GM23338 (cell line): ENCODE data around the gene SERPINA5. TPM values are rescaled to one million over a fixed set of nuclear protein-coding genes. Genes with fewer than 3 reads are reported as not detected.

Experiments used
- ATAC-seq: fragments of 200-7000 bp; cut with Tn5 transposase; 3 replicates; pipeline ENCODE4 v1.9.1; 2020
- DNase-seq: peaks from one replicate; pipeline ENCODE4 v3.0.0-alpha.2; 2015; ENCODE audit warnings: low spot score
- H2AFZ ChIP-seq: fragments of 200-600 bp; sonication (generic); 2 replicates; pipeline ENCODE4 v1.8.0; 2016; ENCODE audit warnings: antibody characterized with exemption, mild to moderate bottlenecking, moderate library complexity
- H3F3A ChIP-seq: fragments of 200-600 bp; sonication (generic); replicated peaks from 2 replicates; pipeline ENCODE4 v1.8.0; 2017; ENCODE audit warnings: antibody characterized with exemption, mixed run types, low read depth
- H3K27ac ChIP-seq: fragments of 200-600 bp; sonication (generic); 2 replicates; pipeline ENCODE4 v1.6.1; 2016; ENCODE audit warnings: low read depth
- H3K27me3 ChIP-seq: fragments of 200-600 bp; sonication (generic); 2 replicates; pipeline ENCODE4 v1.8.0; 2016; ENCODE audit warnings: mild to moderate bottlenecking, mixed run types, moderate library complexity; ENCODE audit not compliant: insufficient read depth
- H3K36me3 ChIP-seq: fragments of 200-600 bp; sonication (generic); 2 replicates; pipeline ENCODE4 v1.8.0; 2016; ENCODE audit warnings: mild to moderate bottlenecking; ENCODE audit not compliant: insufficient read depth
- H3K4me1 ChIP-seq: fragments of 200-600 bp; sonication (generic); 2 replicates; pipeline ENCODE4 v1.8.0; 2016; ENCODE audit warnings: mild to moderate bottlenecking, moderate library complexity; ENCODE audit not compliant: insufficient read depth
- H3K4me2 ChIP-seq: fragments of 200-600 bp; sonication (generic); 2 replicates; pipeline ENCODE4 v1.7.1; 2017; ENCODE audit warnings: mixed run types
- H3K4me3 ChIP-seq: fragments of 200-600 bp; sonication (generic); 2 replicates; pipeline ENCODE4 v1.6.1; 2016; ENCODE audit warnings: mixed run types
- H3K79me2 ChIP-seq: fragments of 200-600 bp; sonication (generic); replicated peaks from 2 replicates; pipeline ENCODE4 v1.8.0; 2017; ENCODE audit warnings: mild to moderate bottlenecking; ENCODE audit not compliant: insufficient read depth
- H3K9me2 ChIP-seq: fragments of 200-600 bp; sonication (generic); 2 replicates; pipeline ENCODE4 v1.8.0; 2017; ENCODE audit not compliant: insufficient read depth
- H4K20me1 ChIP-seq: fragments of 200-600 bp; sonication (generic); replicated peaks from 2 replicates; pipeline ENCODE4 v1.8.0; 2017; ENCODE audit warnings: mild to moderate bottlenecking; ENCODE audit not compliant: insufficient read depth
- H3K27ac Mint-ChIP-seq: 2 replicates; pipeline ENCODE4 v1.8.0; 2020; ENCODE audit warnings: inconsistent platforms, mild to moderate bottlenecking, moderate library complexity, mixed read lengths
- H3K27me3 Mint-ChIP-seq: 3 replicates; pipeline ENCODE4 v1.8.0; 2022; ENCODE audit warnings: low read depth, mild to moderate bottlenecking, moderate library complexity, mixed read lengths, inconsistent platforms; ENCODE audit not compliant: insufficient read depth, poor library complexity
- H3K36me3 Mint-ChIP-seq: 3 replicates; pipeline ENCODE4 v1.8.0; 2021; ENCODE audit warnings: low read depth, mild to moderate bottlenecking, inconsistent platforms, moderate library complexity, mixed read lengths
- H3K4me1 Mint-ChIP-seq: 3 replicates; pipeline ENCODE4 v1.8.0; 2020; ENCODE audit warnings: mild to moderate bottlenecking, inconsistent platforms, mixed read lengths
- H3K4me3 Mint-ChIP-seq: 3 replicates; pipeline ENCODE4 v1.8.0; 2021; ENCODE audit warnings: moderate library complexity, mild to moderate bottlenecking, inconsistent platforms, mixed read lengths
- H3K9me3 Mint-ChIP-seq: 3 replicates; pipeline ENCODE4 v1.8.0; 2020; ENCODE audit warnings: moderate library complexity, mild to moderate bottlenecking, inconsistent platforms, mixed read lengths
- CREB1 ChIP-seq: fragments of 250-450 bp; sonication (Bioruptor Pico); IDR thresholded peaks from 2 replicates; pipeline ENCODE4 v1.5.0; 2020; ENCODE audit warnings: low read depth, mild to moderate bottlenecking, moderate library complexity
- CTCF ChIP-seq, 2 experiments: fragments of 200-600 bp in 1 of 2; sonication (generic) in 1 of 2; conservative IDR thresholded peaks; 2 replicates each; pipeline versions ENCODE4 v1.5.1 to v1.6.1; 2016 to 2017; ENCODE audit warnings: antibody characterized with exemption in 2 of 2, low read depth in 2 of 2, mild to moderate bottlenecking in 2 of 2, moderate library complexity in 1 of 2
- ETS1 ChIP-seq: IDR thresholded peaks from 2 replicates; pipeline ENCODE4 v1.6.1; 2016; ENCODE audit warnings: antibody characterized with exemption
- EZH2 ChIP-seq: fragments of 200-600 bp; sonication (generic); IDR thresholded peaks from one replicate; pipeline ENCODE4 v1.8.0; 2017; ENCODE audit warnings: antibody characterized with exemption, mild to moderate bottlenecking, low read depth; ENCODE audit not compliant: unreplicated experiment
- EZH2phosphoT487 ChIP-seq: fragments of 200-600 bp; sonication (generic); IDR thresholded peaks from one replicate; pipeline ENCODE4 v1.8.1; 2018; ENCODE audit warnings: antibody characterized with exemption; ENCODE audit not compliant: unreplicated experiment
- JUNB ChIP-seq: IDR thresholded peaks from one replicate; pipeline ENCODE4 v1.6.1; 2016; ENCODE audit warnings: antibody characterized with exemption; ENCODE audit not compliant: unreplicated experiment
- POLR2AphosphoS5 ChIP-seq: IDR thresholded peaks from 2 replicates; pipeline ENCODE4 v1.6.1; 2016; ENCODE audit warnings: antibody characterized with exemption, low read depth
- STAT1 ChIP-seq: IDR thresholded peaks from one replicate; pipeline ENCODE4 v1.6.1; 2016; ENCODE audit warnings: antibody characterized with exemption; ENCODE audit not compliant: unreplicated experiment
- ZNF331 ChIP-seq: fragments of 250-450 bp; sonication (Bioruptor Pico); IDR thresholded peaks from 2 replicates; pipeline ENCODE4 v1.5.0; 2020; ENCODE audit warnings: low read depth, mild to moderate bottlenecking, moderate library complexity
- polyA plus RNA-seq: library from polyadenylated mRNA; unstranded; fragments of >200 nt; fragmentation: Nextera tagmentation; extraction: Ambion mirVana; gene quantifications from 2 replicates; pipeline ENCODE4 v1.2.1, GENCODE V29; 2016
- total RNA-seq: library from RNA; depleted of rRNA; stranded (reverse); fragments of >200 nt; shearing (Covaris generic); gene quantifications from 2 replicates; pipeline ENCODE4 v1.2.3, GENCODE V29; 2014
- TF ChIP-seq, protein P1 (sequence below): IDR thresholded peaks from one replicate; pipeline ENCODE4 v1.6.1; 2018; ENCODE audit warnings: antibody characterized with exemption; ENCODE audit not compliant: unreplicated experiment
- TF ChIP-seq, protein P2 (sequence below): fragments of 250-450 bp; sonication (Bioruptor Pico); IDR thresholded peaks from 2 replicates; pipeline ENCODE4 v1.5.0; 2020; ENCODE audit warnings: mild to moderate bottlenecking, moderate library complexity

Gene SERPINA5
- total and polyA plus RNA-seq, 2 experiments from 2014 or later = 0.81 to 0.90 TPM

- no peak for TF ChIP-seq EZH2phosphoT487
- TF ChIP-seq, protein P1, sequence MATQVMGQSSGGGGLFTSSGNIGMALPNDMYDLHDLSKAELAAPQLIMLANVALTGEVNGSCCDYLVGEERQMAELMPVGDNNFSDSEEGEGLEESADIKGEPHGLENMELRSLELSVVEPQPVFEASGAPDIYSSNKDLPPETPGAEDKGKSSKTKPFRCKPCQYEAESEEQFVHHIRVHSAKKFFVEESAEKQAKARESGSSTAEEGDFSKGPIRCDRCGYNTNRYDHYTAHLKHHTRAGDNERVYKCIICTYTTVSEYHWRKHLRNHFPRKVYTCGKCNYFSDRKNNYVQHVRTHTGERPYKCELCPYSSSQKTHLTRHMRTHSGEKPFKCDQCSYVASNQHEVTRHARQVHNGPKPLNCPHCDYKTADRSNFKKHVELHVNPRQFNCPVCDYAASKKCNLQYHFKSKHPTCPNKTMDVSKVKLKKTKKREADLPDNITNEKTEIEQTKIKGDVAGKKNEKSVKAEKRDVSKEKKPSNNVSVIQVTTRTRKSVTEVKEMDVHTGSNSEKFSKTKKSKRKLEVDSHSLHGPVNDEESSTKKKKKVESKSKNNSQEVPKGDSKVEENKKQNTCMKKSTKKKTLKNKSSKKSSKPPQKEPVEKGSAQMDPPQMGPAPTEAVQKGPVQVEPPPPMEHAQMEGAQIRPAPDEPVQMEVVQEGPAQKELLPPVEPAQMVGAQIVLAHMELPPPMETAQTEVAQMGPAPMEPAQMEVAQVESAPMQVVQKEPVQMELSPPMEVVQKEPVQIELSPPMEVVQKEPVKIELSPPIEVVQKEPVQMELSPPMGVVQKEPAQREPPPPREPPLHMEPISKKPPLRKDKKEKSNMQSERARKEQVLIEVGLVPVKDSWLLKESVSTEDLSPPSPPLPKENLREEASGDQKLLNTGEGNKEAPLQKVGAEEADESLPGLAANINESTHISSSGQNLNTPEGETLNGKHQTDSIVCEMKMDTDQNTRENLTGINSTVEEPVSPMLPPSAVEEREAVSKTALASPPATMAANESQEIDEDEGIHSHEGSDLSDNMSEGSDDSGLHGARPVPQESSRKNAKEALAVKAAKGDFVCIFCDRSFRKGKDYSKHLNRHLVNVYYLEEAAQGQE = no peak
- TF ChIP-seq CTCF (conservative IDR thresholded peaks at IDR 0.05; ENCODE audit: low read depth in 2 of 2) = no peak
- TF ChIP-seq, protein P2, sequence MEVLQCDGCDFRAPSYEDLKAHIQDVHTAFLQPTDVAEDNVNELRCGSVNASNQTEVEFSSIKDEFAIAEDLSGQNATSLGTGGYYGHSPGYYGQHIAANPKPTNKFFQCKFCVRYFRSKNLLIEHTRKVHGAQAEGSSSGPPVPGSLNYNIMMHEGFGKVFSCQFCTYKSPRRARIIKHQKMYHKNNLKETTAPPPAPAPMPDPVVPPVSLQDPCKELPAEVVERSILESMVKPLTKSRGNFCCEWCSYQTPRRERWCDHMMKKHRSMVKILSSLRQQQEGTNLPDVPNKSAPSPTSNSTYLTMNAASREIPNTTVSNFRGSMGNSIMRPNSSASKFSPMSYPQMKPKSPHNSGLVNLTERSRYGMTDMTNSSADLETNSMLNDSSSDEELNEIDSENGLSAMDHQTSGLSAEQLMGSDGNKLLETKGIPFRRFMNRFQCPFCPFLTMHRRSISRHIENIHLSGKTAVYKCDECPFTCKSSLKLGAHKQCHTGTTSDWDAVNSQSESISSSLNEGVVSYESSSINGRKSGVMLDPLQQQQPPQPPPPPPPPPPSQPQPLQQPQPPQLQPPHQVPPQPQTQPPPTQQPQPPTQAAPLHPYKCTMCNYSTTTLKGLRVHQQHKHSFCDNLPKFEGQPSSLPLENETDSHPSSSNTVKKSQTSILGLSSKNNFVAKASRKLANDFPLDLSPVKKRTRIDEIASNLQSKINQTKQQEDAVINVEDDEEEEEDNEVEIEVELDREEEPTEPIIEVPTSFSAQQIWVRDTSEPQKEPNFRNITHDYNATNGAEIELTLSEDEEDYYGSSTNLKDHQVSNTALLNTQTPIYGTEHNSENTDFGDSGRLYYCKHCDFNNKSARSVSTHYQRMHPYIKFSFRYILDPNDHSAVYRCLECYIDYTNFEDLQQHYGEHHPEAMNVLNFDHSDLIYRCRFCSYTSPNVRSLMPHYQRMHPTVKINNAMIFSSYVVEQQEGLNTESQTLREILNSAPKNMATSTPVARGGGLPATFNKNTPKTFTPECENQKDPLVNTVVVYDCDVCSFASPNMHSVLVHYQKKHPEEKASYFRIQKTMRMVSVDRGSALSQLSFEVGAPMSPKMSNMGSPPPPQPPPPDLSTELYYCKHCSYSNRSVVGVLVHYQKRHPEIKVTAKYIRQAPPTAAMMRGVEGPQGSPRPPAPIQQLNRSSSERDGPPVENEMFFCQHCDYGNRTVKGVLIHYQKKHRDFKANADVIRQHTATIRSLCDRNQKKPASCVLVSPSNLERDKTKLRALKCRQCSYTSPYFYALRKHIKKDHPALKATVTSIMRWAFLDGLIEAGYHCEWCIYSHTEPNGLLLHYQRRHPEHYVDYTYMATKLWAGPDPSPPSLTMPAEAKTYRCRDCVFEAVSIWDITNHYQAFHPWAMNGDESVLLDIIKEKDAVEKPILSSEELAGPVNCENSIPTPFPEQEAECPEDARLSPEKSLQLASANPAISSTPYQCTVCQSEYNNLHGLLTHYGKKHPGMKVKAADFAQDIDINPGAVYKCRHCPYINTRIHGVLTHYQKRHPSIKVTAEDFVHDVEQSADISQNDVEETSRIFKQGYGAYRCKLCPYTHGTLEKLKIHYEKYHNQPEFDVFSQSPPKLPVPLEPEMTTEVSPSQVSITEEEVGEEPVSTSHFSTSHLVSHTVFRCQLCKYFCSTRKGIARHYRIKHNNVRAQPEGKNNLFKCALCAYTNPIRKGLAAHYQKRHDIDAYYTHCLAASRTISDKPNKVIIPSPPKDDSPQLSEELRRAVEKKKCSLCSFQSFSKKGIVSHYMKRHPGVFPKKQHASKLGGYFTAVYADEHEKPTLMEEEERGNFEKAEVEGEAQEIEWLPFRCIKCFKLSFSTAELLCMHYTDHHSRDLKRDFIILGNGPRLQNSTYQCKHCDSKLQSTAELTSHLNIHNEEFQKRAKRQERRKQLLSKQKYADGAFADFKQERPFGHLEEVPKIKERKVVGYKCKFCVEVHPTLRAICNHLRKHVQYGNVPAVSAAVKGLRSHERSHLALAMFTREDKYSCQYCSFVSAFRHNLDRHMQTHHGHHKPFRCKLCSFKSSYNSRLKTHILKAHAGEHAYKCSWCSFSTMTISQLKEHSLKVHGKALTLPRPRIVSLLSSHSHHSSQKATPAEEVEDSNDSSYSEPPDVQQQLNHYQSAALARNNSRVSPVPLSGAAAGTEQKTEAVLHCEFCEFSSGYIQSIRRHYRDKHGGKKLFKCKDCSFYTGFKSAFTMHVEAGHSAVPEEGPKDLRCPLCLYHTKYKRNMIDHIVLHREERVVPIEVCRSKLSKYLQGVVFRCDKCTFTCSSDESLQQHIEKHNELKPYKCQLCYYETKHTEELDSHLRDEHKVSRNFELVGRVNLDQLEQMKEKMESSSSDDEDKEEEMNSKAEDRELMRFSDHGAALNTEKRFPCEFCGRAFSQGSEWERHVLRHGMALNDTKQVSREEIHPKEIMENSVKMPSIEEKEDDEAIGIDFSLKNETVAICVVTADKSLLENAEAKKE (CRISPR knock-in tag) = no peak
- TF ChIP-seq ZNF331 (CRISPR knock-in tag) = no peak
- no peak for TF ChIP-seq CREB1
- TF ChIP-seq EZH2 = no peak
- TF ChIP-seq POLR2AphosphoS5 = no peak
- no peak for TF ChIP-seq ETS1
- no peak for TF ChIP-seq STAT1
- no peak for TF ChIP-seq JUNB
These were observed 13.0 kb upstream of the SERPINA5 start for GRCh38 chr14:94568186-94568585.

More at GRCh38 chr14:94568186-94568585, 13.0 kb upstream of the SERPINA5 start:
- peaks cover 5% of the 10 kb centered on the region; the same call in 1 of the 2 replicates for H3K9me2 ChIP-seq
- Mint-ChIP-seq H3K9me3 (no peaks in the 10 kb centered on the region), H3K27ac (no peak overlapping the region), H3K4me3 (no peak overlapping the region), H3K36me3 (no peaks in the 10 kb centered on the region), H3K4me1 (no peaks in the 10 kb centered on the region), H3K27me3 (peaks cover 3% of the 10 kb centered on the region)
- H3K4me1 ChIP-seq = no peaks in the 10 kb centered on the region
- no peaks in the 10 kb centered on the region for H3F3A ChIP-seq
- DNase-seq (no peak), ATAC-seq (no peak)
- no peak overlapping the region for H3K27ac ChIP-seq
- H3K79me2 ChIP-seq = no peaks in the 10 kb centered on the region
- no peaks in the 10 kb centered on the region for H3K36me3 ChIP-seq
- no peak overlapping the region for H3K4me3 ChIP-seq
- H3K27me3 ChIP-seq = no peaks in the 10 kb centered on the region
- no peaks in the 10 kb centered on the region for H4K20me1 ChIP-seq
- H3K4me2 ChIP-seq = no peak overlapping the region
- no peak overlapping the region for H2AFZ ChIP-seq
